Osteocyte (in vitro differentiated cells): ENCODE data around the gene C7orf25. TPM values are rescaled to one million over a fixed set of nuclear protein-coding genes. Genes with fewer than 3 reads are reported as not detected.

Source experiments
- DNase-seq: peaks from one replicate; pipeline ENCODE4 v3.0.0; 2021; ENCODE audit warnings: mixed read lengths; ENCODE audit not compliant: unreplicated experiment; ENCODE audit errors: extremely low spot score
- H3K27ac Mint-ChIP-seq: one replicate; pipeline ENCODE4 v1.8.0; 2021; ENCODE audit warnings: mild to moderate bottlenecking, mixed read lengths; ENCODE audit not compliant: unreplicated experiment
- H3K27me3 Mint-ChIP-seq: one replicate; pipeline ENCODE4 v1.8.0; 2021; ENCODE audit warnings: mixed read lengths; ENCODE audit not compliant: unreplicated experiment
- H3K36me3 Mint-ChIP-seq: one replicate; pipeline ENCODE4 v1.8.0; 2021; ENCODE audit warnings: mixed read lengths; ENCODE audit not compliant: unreplicated experiment
- H3K4me1 Mint-ChIP-seq: one replicate; pipeline ENCODE4 v1.8.0; 2021; ENCODE audit warnings: mixed read lengths; ENCODE audit not compliant: unreplicated experiment
- H3K4me3 Mint-ChIP-seq: one replicate; pipeline ENCODE4 v1.8.0; 2021; ENCODE audit warnings: mild to moderate bottlenecking, moderate library complexity, mixed read lengths; ENCODE audit not compliant: unreplicated experiment
- H3K9me3 Mint-ChIP-seq: one replicate; pipeline ENCODE4 v1.8.0; 2021; ENCODE audit warnings: mixed read lengths; ENCODE audit not compliant: unreplicated experiment
- total RNA-seq: library from RNA; stranded (reverse); gene quantifications from 2 replicates; pipeline ENCODE4 v1.2.1, GENCODE V29; 2021
- TF ChIP-seq, protein P1 (sequence below): fragments of 200-600 bp; sonication (generic); IDR thresholded peaks from 2 replicates; pipeline ENCODE4 v1.5.0; 2021; ENCODE audit warnings: antibody characterized with exemption, mild to moderate bottlenecking, moderate library complexity

Gene C7orf25
- total RNA-seq, 1 donor from 2014 or later, result 9.9 TPM

- no peaks in the 10 kb centered on the region for H3K27me3 Mint-ChIP-seq
- peaks cover 34% of the 10 kb centered on the region for H3K4me1 Mint-ChIP-seq
Measured at GRCh38 chr7:42868480-42868879, 43.4 kb downstream of the C7orf25 start.

More at GRCh38 chr7:42868480-42868879, 43.4 kb downstream of the C7orf25 start:
- Mint-ChIP-seq H3K4me3 (no peak overlapping the region), H3K36me3 (peaks cover 2% of the 10 kb centered on the region), H3K27ac (peak overlapping the region; percentile 63), H3K9me3 (peaks cover 11% of the 10 kb centered on the region)
- DNase-seq, result no peak
- TF ChIP-seq, protein P1, sequence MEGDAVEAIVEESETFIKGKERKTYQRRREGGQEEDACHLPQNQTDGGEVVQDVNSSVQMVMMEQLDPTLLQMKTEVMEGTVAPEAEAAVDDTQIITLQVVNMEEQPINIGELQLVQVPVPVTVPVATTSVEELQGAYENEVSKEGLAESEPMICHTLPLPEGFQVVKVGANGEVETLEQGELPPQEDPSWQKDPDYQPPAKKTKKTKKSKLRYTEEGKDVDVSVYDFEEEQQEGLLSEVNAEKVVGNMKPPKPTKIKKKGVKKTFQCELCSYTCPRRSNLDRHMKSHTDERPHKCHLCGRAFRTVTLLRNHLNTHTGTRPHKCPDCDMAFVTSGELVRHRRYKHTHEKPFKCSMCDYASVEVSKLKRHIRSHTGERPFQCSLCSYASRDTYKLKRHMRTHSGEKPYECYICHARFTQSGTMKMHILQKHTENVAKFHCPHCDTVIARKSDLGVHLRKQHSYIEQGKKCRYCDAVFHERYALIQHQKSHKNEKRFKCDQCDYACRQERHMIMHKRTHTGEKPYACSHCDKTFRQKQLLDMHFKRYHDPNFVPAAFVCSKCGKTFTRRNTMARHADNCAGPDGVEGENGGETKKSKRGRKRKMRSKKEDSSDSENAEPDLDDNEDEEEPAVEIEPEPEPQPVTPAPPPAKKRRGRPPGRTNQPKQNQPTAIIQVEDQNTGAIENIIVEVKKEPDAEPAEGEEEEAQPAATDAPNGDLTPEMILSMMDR, result no peak

Other genes with a start within 250 kb of the C7orf25 start
- gene PSMA2, start 20.1 kb upstream of the C7orf25 start, total RNA-seq, result 59.7 and 65.0 TPM in 2 replicates
- gene MRPL32, start 20.3 kb upstream of the C7orf25 start, total RNA-seq, result 46.5 and 49.0 TPM in 2 replicates
- gene HECW1, start 200.6 kb upstream of the C7orf25 start, total RNA-seq, result 0.16 TPM in 1 of 2 replicates, not detected in the other